ENCODE measurements around the gene UBL3.

- TF ChIP-seq CTCF (conservative IDR thresholded peaks at IDR 0.05) (no peak; the same call in 1 of the 2 replicates), ZFX (IDR thresholded peaks at IDR 0.05) (no peak)
Observed at GRCh38 chr13:29730253-29730652, 120.2 kb downstream of the UBL3 start.
